OCI-LY7 (cell line): ENCODE results near the gene IAH1. TPM values are rescaled to one million over a fixed set of nuclear protein-coding genes. Genes with fewer than 3 reads are reported as not detected.

ENCODE experiments used
- BruUV-seq: library from RNA; stranded (reverse); fragments of 400-500 nt; replicated peaks from 2 replicates; lab custom pipeline; 2021; lab: Mats Ljungman, UMichigan
- CTCF ChIA-PET: fragments of 300-600 bp; sonication (Branson Sonifier 250); formaldehyde crosslinking; loops from one replicate; lab custom pipeline; 2022; ENCODE audit warnings: antibody characterized with exemption; ENCODE audit not compliant: unreplicated experiment; lab: Charles Lee
- POLR2A ChIA-PET: fragments of 300-600 bp; sonication (Branson Sonifier 250); formaldehyde crosslinking; loops from one replicate; lab custom pipeline; 2022; ENCODE audit warnings: antibody characterized with exemption; lab: Charles Lee
- DNase-seq: peaks from one replicate; pipeline ENCODE4 v3.0.0-alpha.2; 2015; ENCODE audit warnings: low spot score
- H2AFZ ChIP-seq: fragments of 200-600 bp; sonication (generic), shearing (Covaris generic); 2 replicates; pipeline ENCODE4 v1.6.1; 2014; ENCODE audit warnings: mild to moderate bottlenecking, antibody characterized with exemption, low read length, moderate library complexity
- H3K27ac ChIP-seq: fragments of 200-600 bp; sonication (generic); 2 replicates; pipeline ENCODE4 v1.5.1; 2014; ENCODE audit warnings: mixed run types, low read depth, mild to moderate bottlenecking, moderate library complexity, low read length, inconsistent platforms; ENCODE audit not compliant: poor library complexity, severe bottlenecking
- H3K36me3 ChIP-seq: fragments of 200-600 bp; sonication (generic); 2 replicates; pipeline ENCODE4 v1.6.1; 2014; ENCODE audit warnings: mild to moderate bottlenecking, antibody characterized with exemption, low read length, moderate library complexity, mixed read lengths; ENCODE audit not compliant: insufficient read depth
- H3K4me1 ChIP-seq: fragments of 200-600 bp; sonication (generic); 2 replicates; pipeline ENCODE4 v1.5.1; 2014; ENCODE audit warnings: mild to moderate bottlenecking, low read length; ENCODE audit not compliant: insufficient read depth, poor library complexity, severe bottlenecking
- H3K4me2 ChIP-seq: fragments of 200-600 bp; sonication (generic); 2 replicates; pipeline ENCODE4 v1.6.1; 2014; ENCODE audit warnings: mild to moderate bottlenecking, low read length
- H3K4me3 ChIP-seq: fragments of 200-600 bp; sonication (generic); 2 replicates; pipeline ENCODE4 v1.5.1; 2014; ENCODE audit warnings: mild to moderate bottlenecking, low read depth, low read length; ENCODE audit not compliant: poor library complexity, severe bottlenecking
- H3K79me2 ChIP-seq: fragments of 200-600 bp; sonication (generic); 2 replicates; pipeline ENCODE4 v1.6.1; 2016; ENCODE audit warnings: low read depth, mild to moderate bottlenecking, low read length, moderate library complexity, mixed read lengths; ENCODE audit not compliant: insufficient read depth
- H3K9me2 ChIP-seq: fragments of 200-600 bp; sonication (generic); 2 replicates; pipeline ENCODE4 v1.6.1; 2016; ENCODE audit warnings: mild to moderate bottlenecking, low read length, mixed read lengths; ENCODE audit not compliant: insufficient read depth
- H3K9me3 ChIP-seq: fragments of 200-600 bp; sonication (generic); 2 replicates; pipeline ENCODE4 v1.6.1; 2014; ENCODE audit warnings: mild to moderate bottlenecking, mixed run types, low read length, mixed read lengths
- H4K20me1 ChIP-seq: fragments of 200-600 bp; sonication (generic); 2 replicates; pipeline ENCODE4 v1.6.1; 2014; ENCODE audit warnings: mild to moderate bottlenecking, antibody characterized with exemption, low read length, moderate library complexity, mixed read lengths; ENCODE audit not compliant: insufficient read depth
- EZH2phosphoT487 ChIP-seq: fragments of 200-600 bp; sonication (generic); IDR thresholded peaks from 2 replicates; pipeline ENCODE4 v1.6.1; 2018; ENCODE audit warnings: low read depth, borderline replicate concordance, mild to moderate bottlenecking, mixed run types, antibody characterized with exemption, low read length, moderate library complexity, mixed read lengths
- intact Hi-C: fragments of 100-400 bp; cut with micrococcal nuclease; formaldehyde crosslinking; loops from one replicate; pipeline ENCODE4 v1.10.0; 2022; ENCODE audit not compliant: unreplicated experiment
- total RNA-seq, 2 experiments: library from RNA; depleted of rRNA in 1 of 2; stranded (reverse); fragments of >200 nt in 1 of 2; shearing (Covaris generic) in 1 of 2; gene quantifications; 2 replicates each; pipeline ENCODE4 v1.2.3, GENCODE V29; 2014 to 2022
- TF ChIP-seq, protein P1 (sequence below): fragments of 200-600 bp; sonication (generic); conservative IDR thresholded peaks from 2 replicates; pipeline ENCODE4 v1.5.1; 2014; ENCODE audit warnings: mild to moderate bottlenecking, antibody characterized with exemption, low read length, moderate library complexity, mixed read lengths

IAH1 gene
- total RNA-seq, 2 experiments from 2014 or later, result 0.66 to 3.8 TPM

DNA sequence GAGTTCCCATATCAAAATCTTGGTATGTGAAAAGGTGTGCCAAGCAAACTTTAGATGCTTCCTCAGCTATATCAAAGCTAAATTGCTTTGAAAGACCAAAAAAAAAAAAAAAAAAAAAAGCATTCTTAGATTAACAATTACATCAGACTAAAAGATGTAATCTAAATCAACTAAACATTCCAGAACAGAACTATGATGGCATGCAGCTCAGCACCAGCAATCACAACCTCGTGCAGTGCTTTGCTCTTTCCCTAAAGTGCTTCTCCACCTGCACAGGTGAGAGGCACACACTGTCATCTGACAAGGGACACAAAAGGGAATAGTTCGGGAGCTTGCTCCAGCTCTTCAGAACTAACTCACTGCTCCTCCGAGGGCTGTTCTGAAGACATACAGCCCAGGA, 43.8 kb downstream of the IAH1 start:
- no peak for DNase-seq
- no peaks in the 10 kb centered on the region for H3K9me2 ChIP-seq
- H3K4me3 ChIP-seq, result no peak overlapping the region
- no peak overlapping the region for H3K4me2 ChIP-seq
- H3K4me1 ChIP-seq, result no peaks in the 10 kb centered on the region
- ChIA-PET CTCF (no interaction called here), POLR2A (interaction anchor here (0.6 to 1.6 kb wide), 12 partner anchors 9 to 113 kb away, joined by 3 to 5 read pairs (median 3); partner anchors contain the start of gene YWHAQ)
- H4K20me1 ChIP-seq, result no peaks in the 10 kb centered on the region
- H3K79me2 ChIP-seq, result no peaks in the 10 kb centered on the region
- TF ChIP-seq, protein P1, sequence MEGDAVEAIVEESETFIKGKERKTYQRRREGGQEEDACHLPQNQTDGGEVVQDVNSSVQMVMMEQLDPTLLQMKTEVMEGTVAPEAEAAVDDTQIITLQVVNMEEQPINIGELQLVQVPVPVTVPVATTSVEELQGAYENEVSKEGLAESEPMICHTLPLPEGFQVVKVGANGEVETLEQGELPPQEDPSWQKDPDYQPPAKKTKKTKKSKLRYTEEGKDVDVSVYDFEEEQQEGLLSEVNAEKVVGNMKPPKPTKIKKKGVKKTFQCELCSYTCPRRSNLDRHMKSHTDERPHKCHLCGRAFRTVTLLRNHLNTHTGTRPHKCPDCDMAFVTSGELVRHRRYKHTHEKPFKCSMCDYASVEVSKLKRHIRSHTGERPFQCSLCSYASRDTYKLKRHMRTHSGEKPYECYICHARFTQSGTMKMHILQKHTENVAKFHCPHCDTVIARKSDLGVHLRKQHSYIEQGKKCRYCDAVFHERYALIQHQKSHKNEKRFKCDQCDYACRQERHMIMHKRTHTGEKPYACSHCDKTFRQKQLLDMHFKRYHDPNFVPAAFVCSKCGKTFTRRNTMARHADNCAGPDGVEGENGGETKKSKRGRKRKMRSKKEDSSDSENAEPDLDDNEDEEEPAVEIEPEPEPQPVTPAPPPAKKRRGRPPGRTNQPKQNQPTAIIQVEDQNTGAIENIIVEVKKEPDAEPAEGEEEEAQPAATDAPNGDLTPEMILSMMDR, result no peak
- no peak for TF ChIP-seq EZH2phosphoT487
- H3K9me3 ChIP-seq, result no peaks in the 10 kb centered on the region
- H3K27ac ChIP-seq, result no peak overlapping the region
- intact Hi-C loops, result no loop called here
- peaks cover 89% of the 10 kb centered on the region for H3K36me3 ChIP-seq
- H2AFZ ChIP-seq, result no peak overlapping the region
- no TSS peak for BruUV-seq

DNA sequence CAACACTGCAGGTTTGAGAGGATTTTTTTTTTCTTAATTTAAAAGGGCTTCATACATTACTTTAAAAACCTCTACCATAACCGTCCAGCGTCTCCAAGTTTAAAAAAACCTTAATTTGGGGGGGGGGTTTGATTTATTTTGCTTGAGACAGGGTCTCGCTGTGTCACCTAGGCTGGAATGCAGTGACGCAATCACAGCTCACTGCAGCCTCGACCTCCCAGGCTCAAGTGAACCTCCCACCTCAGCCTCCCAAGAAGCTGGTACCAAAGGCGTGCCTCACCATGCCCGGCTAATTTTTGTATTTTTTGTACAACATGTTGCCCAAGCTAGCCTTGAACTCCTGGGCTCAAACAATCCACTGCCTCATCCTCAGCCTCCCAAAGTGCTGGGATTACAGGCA, 44.4 kb downstream of the IAH1 start:
- no peak overlapping the region for H3K4me2 ChIP-seq
- no peaks in the 10 kb centered on the region for H4K20me1 ChIP-seq
- ChIA-PET CTCF (no interaction called here), POLR2A (interaction anchor here (0.6 to 1.6 kb wide), 9 partner anchors 10 to 112 kb away, joined by 3 to 5 read pairs (median 3); partner anchors contain the start of gene YWHAQ)
- intact Hi-C loops, result no loop called here
- BruUV-seq, result no TSS peak
- no peaks in the 10 kb centered on the region for H3K9me2 ChIP-seq
- no peak overlapping the region for H3K27ac ChIP-seq
- no peak overlapping the region for H3K4me3 ChIP-seq
- peaks cover 89% of the 10 kb centered on the region for H3K36me3 ChIP-seq
- no peaks in the 10 kb centered on the region for H3K4me1 ChIP-seq
- H3K9me3 ChIP-seq, result no peaks in the 10 kb centered on the region
- H2AFZ ChIP-seq, result no peak overlapping the region
- DNase-seq, result no peak
- TF ChIP-seq, protein P1, result no peak
- no peak for TF ChIP-seq EZH2phosphoT487
- H3K79me2 ChIP-seq, result no peaks in the 10 kb centered on the region

DNA sequence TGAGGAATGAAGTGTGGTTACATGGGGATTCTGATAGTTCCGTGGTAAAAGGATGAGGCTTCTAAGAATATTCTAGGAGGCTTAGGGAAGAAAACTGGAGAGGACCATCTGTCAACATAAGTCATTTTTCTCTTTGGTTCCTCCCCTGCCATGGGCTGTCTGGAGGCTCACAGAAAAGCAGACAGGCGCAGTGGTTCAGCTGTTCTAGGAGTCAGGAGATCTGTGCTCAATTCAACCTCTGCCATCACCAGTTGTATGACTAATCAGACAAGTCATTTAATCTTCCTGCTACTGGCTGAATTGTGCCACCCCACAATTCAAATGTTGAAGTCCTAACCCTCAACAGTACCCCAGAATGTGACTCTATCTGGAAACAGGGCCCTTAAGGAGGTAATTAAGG, 44.9 kb downstream of the IAH1 start:
- Histone ChIP-seq H2AFZ (no peak overlapping the region), H3K9me3 (no peaks in the 10 kb centered on the region), H4K20me1 (no peaks in the 10 kb centered on the region), H3K4me1 (no peaks in the 10 kb centered on the region), H3K79me2 (no peaks in the 10 kb centered on the region), H3K36me3 (peaks cover 91% of the 10 kb centered on the region), H3K9me2 (no peaks in the 10 kb centered on the region), H3K4me2 (no peak overlapping the region), H3K27ac (no peak overlapping the region), H3K4me3 (no peak overlapping the region)
- intact Hi-C loops, result no loop called here
- BruUV-seq, result no TSS peak
- no peak for TF ChIP-seq EZH2phosphoT487
- TF ChIP-seq, protein P1, result no peak
- ChIA-PET POLR2A (interaction anchor here (0.5 kb wide), 1 partner anchor 88 kb away, joined by 3 read pairs; no protein-coding TSS in a partner anchor), CTCF (no interaction called here)
- DNase-seq, result no peak
